AG04449 (cell line): ENCODE measurements around the gene WDR70.
A peak's percentile ranks its signal among the peaks of the same experiment; 100 is the strongest.
"Not testable (repeated sequence)": the region's sequence is repeated elsewhere in the genome, so short reads cannot be mapped to it uniquely, and the experiment has no call there.

Experiments used
- CTCF ChIA-PET: fragments of 350-600 bp; formaldehyde crosslinking; extraction: SDS; loops from one replicate; lab custom pipeline; 2021; ENCODE audit warnings: antibody characterized with exemption; lab: Yijun Ruan, JAX
- POLR2A ChIA-PET: fragments of 400-600, 350-600 bp; formaldehyde crosslinking; extraction: SDS; loops from one replicate; lab custom pipeline; 2020; ENCODE audit warnings: antibody characterized with exemption, inconsistent platforms; lab: Yijun Ruan, JAX
- DNase-seq: peaks from one replicate; pipeline ENCODE4 v3.0.0-alpha.2; 2010; ENCODE audit warnings: low read depth, low spot score
- H3K4me3 ChIP-seq: 2 replicates; pipeline ENCODE4 v1.5.1; 2011; ENCODE audit warnings: low read depth, mild to moderate bottlenecking, control low read depth, low read length
- TF ChIP-seq, protein P1 (sequence below): IDR thresholded peaks from one replicate; pipeline ENCODE4 v1.5.1; 2011; ENCODE audit warnings: mild to moderate bottlenecking, moderate library complexity, low read length, control low read depth, inconsistent platforms; ENCODE audit not compliant: insufficient read depth; ENCODE audit errors: missing control alignments

Gene WDR70

DNA sequence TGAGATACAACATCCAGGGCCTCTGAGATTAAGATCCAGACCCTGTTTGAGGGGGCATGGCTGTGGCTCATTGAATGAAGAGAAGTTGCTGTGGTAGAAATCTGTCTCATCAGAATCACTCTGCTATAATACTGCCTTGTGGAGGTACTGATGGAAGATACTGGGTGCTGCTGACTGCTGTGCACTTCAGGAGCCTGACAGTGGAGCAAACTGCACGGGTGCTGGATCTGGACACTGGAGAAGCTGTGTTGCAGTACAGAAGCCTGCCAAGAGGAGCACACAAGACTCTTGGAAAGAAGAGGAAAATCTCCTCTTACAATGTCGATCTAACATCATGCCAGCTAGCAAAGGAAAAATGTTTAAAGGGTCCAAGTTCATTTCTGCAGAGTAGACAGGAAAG lies 85.5 kb downstream of the WDR70 start:
- DNase-seq, H3K4me3 ChIP-seq, CTCF ChIA-PET, POLR2A ChIA-PET: not testable (repeated sequence)

DNA sequence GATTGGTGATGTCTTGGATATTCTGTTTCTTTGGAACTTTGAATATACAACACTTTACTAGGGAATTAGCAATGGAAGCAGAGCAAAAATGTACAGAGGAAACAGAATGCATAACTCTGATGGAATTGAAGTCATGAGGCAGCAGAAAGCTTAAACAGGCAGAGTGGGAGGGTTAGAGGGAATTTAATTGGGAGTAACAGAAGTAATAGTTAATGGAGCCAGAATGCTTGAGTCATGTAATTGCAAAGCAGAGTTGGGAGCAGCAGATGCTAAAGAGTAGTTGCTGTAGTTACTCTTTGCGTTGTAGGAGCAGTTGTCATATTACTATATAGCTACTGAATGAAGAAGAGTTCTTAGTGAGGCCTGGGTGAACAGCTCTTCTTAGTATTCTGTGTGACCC lies 90.3 kb downstream of the WDR70 start:
- POLR2A ChIA-PET, CTCF ChIA-PET, H3K4me3 ChIP-seq: not testable (repeated sequence)
- DNase-seq: peak; percentile 42

DNA sequence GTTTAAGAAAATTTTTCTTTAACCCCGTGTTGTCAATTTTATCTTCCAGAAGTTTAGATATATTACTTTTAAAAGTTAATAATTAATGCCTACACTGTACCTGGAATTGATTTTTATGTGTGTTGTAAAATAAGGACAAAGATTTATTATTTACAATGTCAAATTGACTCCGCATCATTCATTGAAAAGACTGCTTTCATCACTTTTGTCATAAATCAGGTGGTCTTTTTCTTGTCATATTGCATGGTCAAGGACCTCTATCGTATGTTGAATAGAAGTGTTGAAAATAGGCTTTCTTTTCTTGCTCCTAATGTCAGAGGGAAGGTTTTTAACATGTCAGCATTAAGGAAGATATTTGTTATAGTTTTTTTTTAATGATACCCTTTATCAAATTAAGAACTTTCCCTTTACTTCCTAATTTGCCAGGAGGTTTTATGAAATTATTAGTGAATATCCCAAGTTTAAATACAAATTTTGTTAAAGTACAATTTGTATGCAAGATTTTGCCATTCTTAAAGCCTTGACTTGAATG lies 92.6 kb downstream of the WDR70 start:
- TF ChIP-seq, protein P1, sequence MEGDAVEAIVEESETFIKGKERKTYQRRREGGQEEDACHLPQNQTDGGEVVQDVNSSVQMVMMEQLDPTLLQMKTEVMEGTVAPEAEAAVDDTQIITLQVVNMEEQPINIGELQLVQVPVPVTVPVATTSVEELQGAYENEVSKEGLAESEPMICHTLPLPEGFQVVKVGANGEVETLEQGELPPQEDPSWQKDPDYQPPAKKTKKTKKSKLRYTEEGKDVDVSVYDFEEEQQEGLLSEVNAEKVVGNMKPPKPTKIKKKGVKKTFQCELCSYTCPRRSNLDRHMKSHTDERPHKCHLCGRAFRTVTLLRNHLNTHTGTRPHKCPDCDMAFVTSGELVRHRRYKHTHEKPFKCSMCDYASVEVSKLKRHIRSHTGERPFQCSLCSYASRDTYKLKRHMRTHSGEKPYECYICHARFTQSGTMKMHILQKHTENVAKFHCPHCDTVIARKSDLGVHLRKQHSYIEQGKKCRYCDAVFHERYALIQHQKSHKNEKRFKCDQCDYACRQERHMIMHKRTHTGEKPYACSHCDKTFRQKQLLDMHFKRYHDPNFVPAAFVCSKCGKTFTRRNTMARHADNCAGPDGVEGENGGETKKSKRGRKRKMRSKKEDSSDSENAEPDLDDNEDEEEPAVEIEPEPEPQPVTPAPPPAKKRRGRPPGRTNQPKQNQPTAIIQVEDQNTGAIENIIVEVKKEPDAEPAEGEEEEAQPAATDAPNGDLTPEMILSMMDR: no peak
- ChIA-PET POLR2A (no interaction called here), CTCF (no interaction called here)
- no peak overlapping the region for H3K4me3 ChIP-seq
- DNase-seq: no peak

DNA sequence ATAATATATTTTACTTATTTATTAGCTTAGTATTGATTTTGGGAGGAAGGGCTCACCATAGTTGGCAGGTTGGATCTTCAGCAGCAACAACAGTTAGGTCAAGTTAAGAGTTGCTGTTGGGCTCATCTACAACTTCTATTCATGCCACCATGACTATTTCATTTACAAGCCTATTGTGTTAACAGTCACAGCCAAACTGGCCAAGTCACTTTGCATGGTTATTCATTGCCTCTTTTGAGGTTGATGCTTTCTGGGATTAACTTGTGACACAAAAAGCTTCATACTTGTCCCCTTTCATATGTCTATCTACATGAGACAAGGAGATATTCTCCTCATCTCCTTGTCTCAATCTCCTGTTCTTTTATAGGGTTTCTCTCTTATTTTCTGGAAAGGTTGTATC lies 98.3 kb downstream of the WDR70 start:
- H3K4me3 ChIP-seq: no peak overlapping the region
- ChIA-PET CTCF (no interaction called here), POLR2A (no interaction called here)
- TF ChIP-seq, protein P1: no peak
- DNase-seq: no peak

DNA sequence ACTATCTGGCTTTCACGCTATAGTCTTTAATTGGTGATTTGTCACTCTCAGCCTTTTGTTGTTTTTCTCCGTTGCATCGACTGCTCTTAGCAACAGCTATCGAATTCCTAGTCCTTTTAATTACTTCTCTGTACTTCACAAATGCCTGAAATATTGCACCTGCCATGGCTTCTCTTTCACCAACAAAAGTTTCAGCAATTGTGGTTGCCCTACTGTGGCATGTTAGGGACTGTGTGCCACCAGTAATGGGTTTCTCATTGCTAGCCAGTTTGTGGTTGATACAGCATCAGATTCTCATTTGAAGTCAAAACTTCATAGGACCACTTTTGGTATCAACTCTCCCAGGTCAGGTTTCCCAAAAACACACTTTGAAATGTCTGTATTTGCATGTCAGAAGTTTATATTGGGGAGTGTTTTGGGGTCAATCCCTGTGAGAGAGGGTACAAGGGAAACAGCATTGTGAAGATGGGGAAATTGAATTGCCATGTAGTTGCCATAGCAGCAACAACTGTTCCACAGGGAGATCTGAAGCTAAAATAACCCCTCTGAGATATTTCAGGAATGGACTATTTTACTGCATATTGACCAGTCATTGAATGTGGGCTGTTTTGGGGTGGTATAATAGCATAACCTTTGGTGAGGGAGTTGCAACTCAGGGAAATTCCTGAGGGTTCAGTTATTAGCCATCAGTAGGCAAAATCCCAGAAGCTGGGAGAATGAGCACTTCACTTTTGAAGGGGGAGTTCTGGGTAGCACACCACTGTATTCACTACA lies 99.2 kb downstream of the WDR70 start:
- H3K4me3 ChIP-seq: no peak overlapping the region
- TF ChIP-seq, protein P1: no peak
- ChIA-PET POLR2A (no interaction called here), CTCF (no interaction called here)
- no peak for DNase-seq

DNA sequence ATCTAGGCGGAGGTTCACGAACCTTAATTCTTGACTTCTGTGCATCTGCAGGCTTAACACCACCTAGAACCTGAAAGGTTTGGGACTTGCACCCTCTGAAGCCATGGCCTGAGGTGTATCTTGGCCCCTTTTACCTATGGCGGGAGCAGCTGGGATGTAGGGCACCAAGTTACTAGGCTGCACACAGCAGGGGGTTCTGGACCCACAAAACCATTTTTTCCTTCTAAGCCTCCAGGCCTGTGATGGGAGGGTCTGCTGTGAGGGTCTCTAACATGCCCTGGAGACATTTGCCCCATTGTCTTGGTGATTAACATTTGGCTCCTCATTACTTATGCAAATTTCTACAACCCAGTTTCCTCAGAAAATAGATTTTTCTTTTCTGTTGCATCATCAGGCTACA lies 102.3 kb downstream of the WDR70 start:
- CTCF ChIA-PET, H3K4me3 ChIP-seq, DNase-seq, POLR2A ChIA-PET: not testable (repeated sequence)

DNA sequence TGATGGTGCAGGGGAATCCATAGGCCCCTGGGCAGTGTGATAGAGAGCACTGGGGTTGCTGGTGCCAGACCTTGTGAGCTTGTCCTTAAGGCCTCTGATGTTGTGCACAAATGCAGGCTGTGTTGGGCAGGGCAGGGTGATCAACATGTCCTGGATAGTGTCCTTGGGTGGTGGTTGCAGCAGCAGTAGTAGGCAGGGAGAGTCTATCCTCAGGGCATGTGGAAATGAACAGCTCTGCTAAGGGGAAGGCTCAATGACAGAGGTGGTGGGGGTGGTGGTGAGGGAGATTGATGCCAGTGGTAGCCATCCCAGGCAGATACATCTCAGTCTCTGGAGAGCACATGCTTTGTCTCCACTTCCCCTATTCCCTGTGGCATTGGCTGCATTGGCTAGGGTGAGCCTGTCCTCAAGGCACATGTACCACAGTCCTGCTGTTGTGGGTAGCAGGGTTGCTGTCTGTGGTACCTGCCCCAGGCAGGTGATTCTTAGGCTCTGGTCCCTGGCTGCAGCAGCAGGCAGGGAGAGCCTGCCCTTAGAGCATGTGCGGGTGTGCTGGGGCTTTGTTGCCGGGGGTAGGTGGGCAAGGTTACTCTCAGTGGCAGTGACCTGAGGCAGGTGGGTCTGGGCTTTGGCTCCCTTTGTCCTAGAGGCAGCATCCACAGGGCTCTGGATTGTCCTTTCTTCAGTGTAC lies 111.1 kb downstream of the WDR70 start:
- no peak overlapping the region for H3K4me3 ChIP-seq
- CTCF ChIA-PET: no interaction called here
- TF ChIP-seq, protein P1: no peak
- DNase-seq: no peak
- POLR2A ChIA-PET: no interaction called here
